SK-N-MC (cell line): Measurements from ENCODE around the gene MCTP2.

Experiments used
- DNase-seq: peaks from one replicate; pipeline ENCODE4 v3.0.0-alpha.2; 2011; ENCODE audit warnings: low read depth, low spot score
- H3K27ac ChIP-seq: fragments of 200-600 bp; sonication (generic); 2 replicates; pipeline ENCODE4 v1.5.1; 2016; ENCODE audit warnings: mixed run types
- H3K36me3 ChIP-seq: fragments of 200-600 bp; sonication (generic); 2 replicates; pipeline ENCODE4 v1.6.1; 2017; ENCODE audit warnings: antibody characterized with exemption, low read length, mixed read lengths; ENCODE audit not compliant: insufficient read depth
- H3K4me3 ChIP-seq: fragments of 200-600 bp; sonication (generic); 2 replicates; pipeline ENCODE4 v1.5.1; 2016
- H3K9ac ChIP-seq: fragments of 200-600 bp; sonication (generic); 2 replicates; pipeline ENCODE4 v1.8.0; 2017; ENCODE audit warnings: mixed run types, mixed read lengths; ENCODE audit not compliant: insufficient read length
- H3K9me3 ChIP-seq: fragments of 200-600 bp; sonication (generic); 2 replicates; pipeline ENCODE4 v1.6.1; 2017; ENCODE audit warnings: low read depth, mild to moderate bottlenecking, antibody characterized with exemption, low read length, moderate library complexity, mixed read lengths
- EZH2 ChIP-seq: fragments of 200-600 bp; sonication (generic); IDR thresholded peaks from one replicate; pipeline ENCODE4 v1.6.1; 2017; ENCODE audit warnings: antibody characterized with exemption
- FOXP2 ChIP-seq: optimal IDR thresholded peaks from 2 replicates; pipeline ENCODE3; 2011; ENCODE audit warnings: mild to moderate bottlenecking, moderate library complexity; ENCODE audit not compliant: insufficient read depth; ENCODE audit errors: extremely low read length, control extremely low read depth
- POLR2AphosphoS5 ChIP-seq: IDR thresholded peaks from 2 replicates; pipeline ENCODE4 v1.6.1; 2012; ENCODE audit warnings: mild to moderate bottlenecking, low read depth, low read length, borderline replicate concordance

Gene MCTP2

DNA sequence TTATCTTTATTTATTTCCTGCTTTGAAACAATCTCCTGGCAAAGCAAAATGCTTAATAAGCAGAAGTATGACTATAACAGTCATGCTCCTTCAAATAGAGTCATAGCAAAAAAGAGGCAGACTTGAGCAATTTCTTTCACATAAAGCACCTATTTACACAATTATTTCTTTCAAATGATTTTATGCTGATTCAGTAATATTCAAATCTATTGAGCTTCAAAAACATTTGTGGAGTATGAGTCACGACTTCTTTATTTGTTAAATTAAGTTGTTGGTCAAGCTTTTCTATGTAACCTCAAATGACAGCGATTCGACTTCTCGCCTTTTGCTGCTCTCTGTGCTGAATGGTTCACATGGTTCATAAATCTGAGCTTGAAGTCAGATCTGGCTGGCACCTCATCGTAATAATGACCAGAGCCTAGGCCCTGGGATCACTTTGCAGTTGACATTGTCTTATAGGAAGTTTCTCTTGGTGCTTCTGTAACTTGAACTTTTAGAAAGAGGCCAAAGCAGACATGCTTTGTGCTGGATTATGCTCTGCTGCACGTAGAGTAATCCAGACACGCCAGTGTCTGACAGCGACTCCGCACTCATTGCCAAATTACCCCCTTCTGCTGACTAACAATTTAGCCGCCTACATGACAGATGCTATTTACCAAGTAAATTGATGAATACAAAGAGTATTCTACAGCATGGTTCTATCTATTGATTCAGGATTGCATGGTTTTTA is 139.0 kb downstream of the MCTP2 start:
- Histone ChIP-seq H3K36me3 (no peaks in the 10 kb centered on the region), H3K9ac (no peak overlapping the region), H3K4me3 (no peak overlapping the region), H3K9me3 (no peaks in the 10 kb centered on the region), H3K27ac (no peak overlapping the region)
- no peak for DNase-seq
- TF ChIP-seq POLR2AphosphoS5: no peak

DNA sequence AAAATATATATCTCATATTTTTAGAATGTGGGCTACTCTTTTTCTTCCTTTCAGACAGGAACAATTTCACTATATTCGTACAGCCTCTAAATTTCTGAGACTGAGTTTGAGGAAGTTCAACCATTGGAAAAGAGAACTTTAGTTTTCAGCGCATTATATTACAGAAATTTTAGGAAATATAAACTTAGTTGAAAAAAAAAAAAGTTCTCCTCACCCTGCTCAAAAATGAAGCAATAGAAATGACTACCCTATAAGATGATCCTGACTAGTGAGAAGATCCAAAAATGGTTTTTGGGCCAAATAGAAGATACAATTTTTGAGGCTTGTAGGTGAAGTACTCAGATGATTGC is 139.6 kb downstream of the MCTP2 start:
- no peak for TF ChIP-seq POLR2AphosphoS5
- TF ChIP-seq EZH2: no peak
- no peak for TF ChIP-seq FOXP2
- DNase-seq: no peak
- no peaks in the 10 kb centered on the region for H3K36me3 ChIP-seq
- no peak overlapping the region for H3K27ac ChIP-seq
- H3K4me3 ChIP-seq: no peak overlapping the region
- H3K9me3 ChIP-seq: no peaks in the 10 kb centered on the region
- H3K9ac ChIP-seq: no peak overlapping the region

DNA sequence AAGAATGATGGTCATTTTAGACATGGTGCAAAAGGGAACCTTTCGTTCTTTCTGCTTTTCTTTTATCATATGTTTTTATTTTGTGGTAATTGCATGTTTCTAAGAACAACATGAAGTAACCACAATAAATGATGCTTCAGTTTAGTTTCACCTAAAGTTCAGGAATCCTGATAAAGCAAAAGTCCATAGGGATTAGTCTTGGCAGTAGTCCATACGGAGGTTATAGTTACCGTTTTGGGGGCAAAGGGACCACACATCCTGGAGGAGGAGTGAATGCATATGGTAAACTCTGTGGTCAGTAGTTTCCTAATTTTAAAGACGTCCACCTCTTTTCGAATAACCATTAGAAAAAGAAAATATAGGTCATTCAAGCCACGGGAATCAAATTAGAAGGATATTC is 141.5 kb downstream of the MCTP2 start:
- H3K9ac ChIP-seq: no peak overlapping the region
- TF ChIP-seq FOXP2: no peak
- no peak for TF ChIP-seq POLR2AphosphoS5
- TF ChIP-seq EZH2: no peak

DNA sequence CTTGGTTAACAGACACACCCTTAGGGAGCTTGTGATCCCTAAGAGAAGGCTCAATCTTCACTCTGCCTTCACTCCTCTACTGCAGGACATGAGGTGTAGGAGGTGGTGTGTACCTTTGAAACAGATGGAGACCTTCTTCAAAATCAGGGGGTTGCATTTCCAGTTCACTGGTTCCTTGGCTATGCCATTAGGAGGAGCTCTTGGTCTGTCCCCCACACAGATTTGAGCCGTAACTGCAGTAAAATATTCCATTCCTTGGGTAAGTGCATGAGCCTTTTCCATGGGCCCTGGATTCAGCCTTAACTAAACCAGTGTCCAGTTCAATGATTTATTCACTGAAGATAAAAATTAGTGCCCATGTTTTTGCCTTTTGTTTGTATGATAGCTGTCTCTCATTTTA is 144.6 kb downstream of the MCTP2 start:
- DNase-seq: no peak
- H3K9me3 ChIP-seq: no peaks in the 10 kb centered on the region
- H3K36me3 ChIP-seq: no peaks in the 10 kb centered on the region
- H3K4me3 ChIP-seq: no peak overlapping the region
- H3K27ac ChIP-seq: no peak overlapping the region
- no peak for TF ChIP-seq FOXP2
- H3K9ac ChIP-seq: no peak overlapping the region

More for the DNA sequence above, 141.5 kb downstream of the MCTP2 start:
- Histone ChIP-seq H3K9me3 (no peaks in the 10 kb centered on the region), H3K36me3 (no peaks in the 10 kb centered on the region), H3K27ac (no peak overlapping the region), H3K4me3 (no peak overlapping the region)
- no peak for DNase-seq

DNA sequence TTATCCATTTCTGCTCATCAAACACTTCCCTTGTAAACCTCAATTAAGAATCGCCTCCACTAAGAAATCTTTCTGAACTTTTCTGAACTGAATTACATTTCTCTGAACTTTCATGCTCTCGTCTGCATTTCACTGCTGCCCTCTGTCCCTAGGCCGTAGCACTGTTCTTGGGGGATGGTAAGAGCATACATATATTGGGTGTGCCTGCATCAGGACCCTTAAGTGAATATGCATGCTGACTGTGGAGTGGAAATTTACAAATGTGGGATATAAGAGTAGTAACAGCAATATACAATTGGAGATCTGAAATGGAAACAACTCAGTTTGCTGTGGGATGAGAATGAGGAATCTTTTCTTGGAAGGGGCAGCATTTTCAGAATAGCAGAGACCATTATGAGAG is 148.6 kb downstream of the MCTP2 start:
- no peak for DNase-seq
- Histone ChIP-seq H3K36me3 (no peaks in the 10 kb centered on the region), H3K9ac (no peak overlapping the region), H3K4me3 (no peak overlapping the region), H3K27ac (no peak overlapping the region), H3K9me3 (no peaks in the 10 kb centered on the region)
- TF ChIP-seq FOXP2 (no peak), POLR2AphosphoS5 (no peak), EZH2 (no peak)

DNA sequence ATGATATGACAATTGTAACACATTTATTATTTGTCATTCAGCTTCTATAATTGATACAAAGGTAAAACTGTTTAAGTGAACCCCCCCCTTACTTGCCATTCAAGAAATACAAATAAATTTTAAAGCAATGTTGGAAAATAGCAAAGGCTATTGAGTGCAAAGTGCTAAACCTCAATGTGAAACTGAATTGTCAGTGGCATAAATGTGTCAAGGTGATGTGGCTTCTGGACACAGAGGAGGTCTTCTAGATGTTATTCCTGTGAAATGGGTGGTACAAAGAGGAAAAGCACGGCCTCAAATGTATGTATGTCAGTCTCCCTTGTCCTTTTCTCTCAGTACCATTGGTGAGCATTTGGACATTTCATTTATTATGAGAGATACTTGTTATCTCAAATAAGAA is 149.4 kb downstream of the MCTP2 start:
- DNase-seq: no peak
- no peaks in the 10 kb centered on the region for H3K36me3 ChIP-seq
- H3K9ac ChIP-seq: no peak overlapping the region
- H3K27ac ChIP-seq: no peak overlapping the region
- no peak overlapping the region for H3K4me3 ChIP-seq
- H3K9me3 ChIP-seq: no peaks in the 10 kb centered on the region
- TF ChIP-seq POLR2AphosphoS5 (no peak), FOXP2 (no peak), EZH2 (no peak)

DNA sequence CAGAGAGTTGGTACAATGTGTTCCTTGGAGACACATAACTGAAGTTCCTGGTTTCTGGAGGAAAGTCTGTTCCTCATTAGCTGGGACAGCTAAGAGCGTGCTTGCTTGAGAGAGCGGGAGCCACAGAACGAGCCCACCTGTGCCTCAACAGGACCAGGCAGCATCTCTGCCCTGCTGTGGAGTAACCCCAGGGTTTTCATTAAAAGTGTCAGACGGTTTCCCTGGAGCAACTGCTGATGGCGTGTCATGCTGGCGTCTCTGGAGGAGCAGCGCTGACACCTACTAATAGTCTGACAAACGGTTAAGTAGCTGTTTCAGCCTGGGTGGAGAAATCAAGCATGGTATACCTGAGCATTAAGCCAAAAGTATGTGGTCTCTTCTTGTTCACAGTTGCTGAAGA is 150.0 kb downstream of the MCTP2 start:
- H3K4me3 ChIP-seq: no peak overlapping the region
- H3K27ac ChIP-seq: no peak overlapping the region
- H3K9me3 ChIP-seq: no peaks in the 10 kb centered on the region
- no peak overlapping the region for H3K9ac ChIP-seq
- no peak for DNase-seq
- TF ChIP-seq FOXP2 (no peak), EZH2 (no peak), POLR2AphosphoS5 (no peak)
- no peaks in the 10 kb centered on the region for H3K36me3 ChIP-seq

DNA sequence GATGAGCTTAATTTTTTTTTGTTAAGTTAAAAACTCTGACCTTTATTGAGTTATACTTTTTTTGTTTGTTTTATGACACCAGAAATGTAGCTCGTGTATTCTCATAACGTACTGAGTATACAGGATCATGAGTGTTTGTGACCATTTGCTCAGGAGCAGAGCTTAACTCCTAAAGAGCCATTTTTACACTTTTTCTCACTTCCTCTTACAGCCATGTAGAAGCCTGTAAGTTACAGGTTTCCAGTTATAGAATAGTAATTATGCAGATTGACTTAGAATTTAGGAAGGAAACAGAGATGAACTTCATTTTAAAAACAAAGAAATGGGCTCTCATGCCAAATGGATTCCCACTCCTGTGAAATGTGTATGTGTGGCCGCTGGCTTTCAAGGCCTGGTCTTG is 151.7 kb downstream of the MCTP2 start:
- no peaks in the 10 kb centered on the region for H3K9me3 ChIP-seq
- no peak overlapping the region for H3K9ac ChIP-seq
- H3K4me3 ChIP-seq: no peak overlapping the region
- no peak for DNase-seq
- H3K27ac ChIP-seq: no peak overlapping the region
- TF ChIP-seq POLR2AphosphoS5 (no peak), FOXP2 (no peak), EZH2 (no peak)
- no peaks in the 10 kb centered on the region for H3K36me3 ChIP-seq

DNA sequence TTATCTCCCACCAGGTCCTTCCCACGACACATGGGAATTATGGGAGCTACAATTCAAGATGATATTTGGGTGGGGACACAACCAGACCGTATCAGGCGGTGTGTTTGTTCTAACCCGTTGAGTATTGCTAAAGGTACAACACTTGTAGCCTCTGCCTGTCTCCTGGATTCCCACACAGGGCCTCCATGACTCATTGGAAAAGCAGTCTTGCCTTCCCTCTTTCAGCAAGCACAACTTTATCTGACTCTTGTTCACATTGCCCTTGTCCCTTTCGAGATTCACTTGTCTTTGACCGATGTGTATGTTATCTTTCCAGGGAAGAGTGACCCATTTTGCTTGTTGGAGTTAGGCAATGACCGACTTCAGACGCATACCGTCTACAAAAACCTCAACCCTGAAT is 152.3 kb downstream of the MCTP2 start:
- no peak overlapping the region for H3K27ac ChIP-seq
- H3K9ac ChIP-seq: no peak overlapping the region
- DNase-seq: no peak
- H3K36me3 ChIP-seq: no peaks in the 10 kb centered on the region
- no peaks in the 10 kb centered on the region for H3K9me3 ChIP-seq
- TF ChIP-seq EZH2: no peak
- TF ChIP-seq POLR2AphosphoS5: no peak
- no peak for TF ChIP-seq FOXP2
- no peak overlapping the region for H3K4me3 ChIP-seq

DNA sequence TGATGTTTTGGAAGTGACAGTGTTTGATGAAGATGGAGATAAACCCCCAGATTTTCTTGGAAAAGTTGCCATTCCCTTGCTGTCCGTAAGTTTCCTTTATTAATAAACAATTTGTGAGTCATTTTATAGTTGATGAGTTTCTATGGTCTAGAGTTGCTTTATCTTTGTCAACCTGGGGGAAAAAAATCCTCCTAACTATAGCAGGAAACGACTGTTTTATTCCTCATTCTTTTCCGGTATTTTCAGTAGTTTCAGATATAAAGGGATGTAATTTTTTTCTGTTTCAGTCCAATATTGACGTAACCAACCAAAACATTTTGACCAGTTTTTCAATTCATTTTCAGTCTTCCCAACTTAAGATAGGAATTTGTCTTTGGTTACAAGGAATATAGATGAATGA is 154.1 kb downstream of the MCTP2 start:
- H3K9me3 ChIP-seq: no peaks in the 10 kb centered on the region
- DNase-seq: no peak
- TF ChIP-seq POLR2AphosphoS5 (no peak), EZH2 (no peak), FOXP2 (no peak)
- no peak overlapping the region for H3K9ac ChIP-seq
- H3K27ac ChIP-seq: no peak overlapping the region
- no peaks in the 10 kb centered on the region for H3K36me3 ChIP-seq
- no peak overlapping the region for H3K4me3 ChIP-seq
